ENCODE results near the gene AP1M1. TPM values are rescaled to one million over a fixed set of nuclear protein-coding genes. Genes with fewer than 3 reads are reported as not detected.

AP1M1 gene
- total RNA-seq, 1 donor from 2014 or later = 38.5 TPM

GRCh38 chr19:16217716-16218451 lies 20.2 kb downstream of the AP1M1 start:
- H3K9me3 ChIP-seq (replicated peaks) = peaks cover 36% of the 10 kb centered on the region
- peaks cover 14% of the 10 kb centered on the region for H3K4me1 ChIP-seq
- no peak overlapping the region for H3K4me3 ChIP-seq
- peaks cover 67% of the 10 kb centered on the region for H3K36me3 ChIP-seq
- TF ChIP-seq CTCF (IDR thresholded peaks at IDR 0.05; ENCODE audit: borderline replicate concordance) = no peak
- intact Hi-C loops (cut with micrococcal nuclease) = no loop called here
- no peak overlapping the region for H3K27ac ChIP-seq (replicated peaks)
- DNase-seq = no peak
- H3K27me3 ChIP-seq (ENCODE audit: low read depth) = no peaks in the 10 kb centered on the region

- no peak for DNase-seq
- H3K36me3 ChIP-seq = peaks cover 77% of the 10 kb centered on the region
- H3K27ac ChIP-seq (replicated peaks) = no peak overlapping the region
- peaks cover 14% of the 10 kb centered on the region for H3K4me1 ChIP-seq
- H3K27me3 ChIP-seq (ENCODE audit: low read depth) = no peaks in the 10 kb centered on the region
- no peak overlapping the region for H3K4me3 ChIP-seq
- no peak for TF ChIP-seq CTCF (IDR thresholded peaks at IDR 0.05; ENCODE audit: borderline replicate concordance)
- intact Hi-C loops (cut with micrococcal nuclease) = no loop called here
- H3K9me3 ChIP-seq (replicated peaks) = peaks cover 36% of the 10 kb centered on the region
These were observed 21.1 kb downstream of the AP1M1 start for GRCh38 chr19:16218851-16219250.

- Histone ChIP-seq H3K36me3 (peaks cover 97% of the 10 kb centered on the region), H3K4me1 (no peaks in the 10 kb centered on the region), H3K27me3 (ENCODE audit: low read depth) (no peaks in the 10 kb centered on the region), H3K27ac (replicated peaks) (no peak overlapping the region), H3K9me3 (replicated peaks) (peaks cover 36% of the 10 kb centered on the region), H3K4me3 (no peak overlapping the region)
- no peak for TF ChIP-seq CTCF (IDR thresholded peaks at IDR 0.05; ENCODE audit: borderline replicate concordance)
- no peak for DNase-seq
- intact Hi-C loops (cut with micrococcal nuclease) = no loop called here
These were observed 25.1 kb downstream of the AP1M1 start for GRCh38 chr19:16222806-16223205.

GRCh38 chr19:16223746-16224145 lies 26.0 kb downstream of the AP1M1 start:
- no peak for TF ChIP-seq CTCF (IDR thresholded peaks at IDR 0.05; ENCODE audit: borderline replicate concordance)
- peaks cover 97% of the 10 kb centered on the region for H3K36me3 ChIP-seq

GRCh38 chr19:16224293-16225045 lies 26.8 kb downstream of the AP1M1 start:
- Histone ChIP-seq H3K27ac (replicated peaks) (no peak overlapping the region), H3K36me3 (peaks cover 99% of the 10 kb centered on the region), H3K9me3 (replicated peaks) (peaks cover 34% of the 10 kb centered on the region), H3K4me3 (no peak overlapping the region), H3K27me3 (ENCODE audit: low read depth) (no peaks in the 10 kb centered on the region), H3K4me1 (no peaks in the 10 kb centered on the region)
- intact Hi-C loops (cut with micrococcal nuclease) = no loop called here
- DNase-seq = no peak
- no peak for TF ChIP-seq CTCF (IDR thresholded peaks at IDR 0.05; ENCODE audit: borderline replicate concordance)

More at GRCh38 chr19:16223746-16224145, 26.0 kb downstream of the AP1M1 start:
- Histone ChIP-seq H3K4me1 (no peaks in the 10 kb centered on the region), H3K27me3 (ENCODE audit: low read depth) (no peaks in the 10 kb centered on the region), H3K4me3 (no peak overlapping the region), H3K9me3 (replicated peaks) (peaks cover 36% of the 10 kb centered on the region), H3K27ac (replicated peaks) (no peak overlapping the region)
- no peak for DNase-seq
- intact Hi-C loops (cut with micrococcal nuclease) = no loop called here

All from left ventricle myocardium inferior (tissue), 1 donor.